Inflammatory macrophage treated with lipopolysaccharide for 1 hour (primary cell): ENCODE data around the gene RNU4-1.
"Not testable (repeated sequence)": the region's sequence is repeated elsewhere in the genome, so short reads cannot be mapped to it uniquely, and the experiment has no call there.

Experiments
- DNase-seq, 2 donors: peaks; one replicate each; pipeline ENCODE4 v3.0.0-alpha.2; 2020 to 2022

RNU4-1 gene

GRCh38 chr12:120257041-120257821, 35.8 kb downstream of the RNU4-1 start:
- no peak for DNase-seq

- DNase-seq, result no peak
These were observed 38.2 kb downstream of the RNU4-1 start for GRCh38 chr12:120254809-120255208.

- DNase-seq, result peak; percentile 39 to 43
These were observed 39.7 kb downstream of the RNU4-1 start for GRCh38 chr12:120253313-120253712.

- DNase-seq, result peak; percentile 57 to 61
These were observed 40.7 kb downstream of the RNU4-1 start for GRCh38 chr12:120252071-120252906.

- DNase-seq, result not testable (repeated sequence)
These were observed 41.5 kb downstream of the RNU4-1 start for GRCh38 chr12:120251364-120252070.

GRCh38 chr12:120249875-120250795, 42.9 kb downstream of the RNU4-1 start:
- DNase-seq, result no peak

GRCh38 chr12:120249266-120249874, 43.7 kb downstream of the RNU4-1 start:
- DNase-seq, result no peak

- no peak for DNase-seq
These were observed 45.4 kb downstream of the RNU4-1 start for GRCh38 chr12:120247621-120248030.

- DNase-seq, result no peak
These were observed 45.9 kb downstream of the RNU4-1 start for GRCh38 chr12:120247183-120247582.

- DNase-seq, result not testable (repeated sequence)
These were observed 46.3 kb downstream of the RNU4-1 start for GRCh38 chr12:120246705-120247104.
